ENCODE measurements around the gene TRAT1.

TRAT1 gene

DNA sequence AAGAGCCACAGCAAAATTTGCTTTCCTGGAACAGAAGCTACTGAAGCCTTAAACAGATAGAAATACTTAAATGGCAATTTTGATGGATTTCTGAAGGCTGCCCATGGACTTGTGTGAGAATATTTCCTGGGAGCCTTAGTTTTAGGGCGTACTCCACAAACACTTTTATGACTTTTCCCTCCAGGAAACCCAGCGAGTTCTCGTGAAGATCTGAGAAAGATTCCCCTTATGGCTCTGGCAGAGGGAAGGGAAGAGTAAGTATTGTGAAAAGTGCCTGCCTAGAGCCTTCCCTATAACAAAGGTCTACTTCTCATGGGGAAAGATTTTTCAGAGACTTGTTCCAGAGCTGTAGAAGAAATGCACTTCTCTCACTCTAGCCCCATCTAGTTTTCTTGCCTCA is 31.1 kb upstream of the TRAT1 start:
- Histone ChIP-seq H3K27me3 (ENCODE audit: control insufficient read depth, insufficient read depth, low read length) (no peaks in the 10 kb centered on the region), H3K36me3 (ENCODE audit: control insufficient read depth, insufficient read depth, low read length) (no peaks in the 10 kb centered on the region), H3K9me3 (ENCODE audit: control insufficient read depth, low read length) (no peaks in the 10 kb centered on the region), H3K4me3 (ENCODE audit: low read depth, low read length) (no peak overlapping the region), H3K79me2 (no peaks in the 10 kb centered on the region), H2AFZ (no peak overlapping the region), H3K9ac (no peak overlapping the region), H3K4me2 (ENCODE audit: low read length) (no peak overlapping the region), H3K4me1 (no peaks in the 10 kb centered on the region), H3K27ac (no peak overlapping the region)
- no peak for TF ChIP-seq CTCF (IDR thresholded peaks at IDR 0.05)

GRCh38 chr3:108804437-108804836 is 18.1 kb upstream of the TRAT1 start:
- Histone ChIP-seq H3K79me2 (no peaks in the 10 kb centered on the region), H3K36me3 (ENCODE audit: control insufficient read depth, insufficient read depth, low read length) (no peaks in the 10 kb centered on the region), H3K9me3 (ENCODE audit: control insufficient read depth, low read length) (no peaks in the 10 kb centered on the region), H3K9ac (no peak overlapping the region), H3K27ac (no peak overlapping the region), H2AFZ (no peak overlapping the region), H3K27me3 (ENCODE audit: control insufficient read depth, insufficient read depth, low read length) (no peaks in the 10 kb centered on the region), H3K4me2 (ENCODE audit: low read length) (no peak overlapping the region), H3K4me1 (no peaks in the 10 kb centered on the region), H3K4me3 (ENCODE audit: low read depth, low read length) (no peak overlapping the region)
- TF ChIP-seq CTCF (IDR thresholded peaks at IDR 0.05): no peak

DNA sequence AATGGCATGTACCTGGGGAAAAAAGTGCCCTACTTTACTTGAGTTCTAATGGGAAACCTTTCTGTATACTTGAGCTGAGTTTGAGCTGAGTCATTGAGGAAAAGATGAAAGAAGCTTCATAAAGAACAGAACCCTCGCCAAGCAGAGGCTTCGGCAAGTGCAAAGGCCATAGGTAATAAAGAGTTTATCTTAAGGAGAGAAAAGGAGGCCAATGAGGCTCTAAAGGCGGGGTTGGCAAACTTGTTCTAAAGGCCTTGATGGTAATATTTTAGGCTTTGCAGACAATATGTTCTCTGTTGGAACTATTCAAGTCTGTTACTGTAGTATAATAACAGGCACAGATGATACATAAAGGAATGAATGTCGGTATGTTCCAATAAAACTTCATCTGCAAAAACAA is 17.6 kb upstream of the TRAT1 start:
- Histone ChIP-seq H3K36me3 (ENCODE audit: control insufficient read depth, insufficient read depth, low read length) (no peaks in the 10 kb centered on the region), H3K27ac (no peak overlapping the region), H3K27me3 (ENCODE audit: control insufficient read depth, insufficient read depth, low read length) (no peaks in the 10 kb centered on the region), H3K4me2 (ENCODE audit: low read length) (no peak overlapping the region), H3K4me1 (no peaks in the 10 kb centered on the region), H2AFZ (no peak overlapping the region), H3K79me2 (no peaks in the 10 kb centered on the region), H3K9ac (no peak overlapping the region), H3K9me3 (ENCODE audit: control insufficient read depth, low read length) (no peaks in the 10 kb centered on the region), H3K4me3 (ENCODE audit: low read depth, low read length) (no peak overlapping the region)
- no peak for TF ChIP-seq CTCF (IDR thresholded peaks at IDR 0.05)

DNA sequence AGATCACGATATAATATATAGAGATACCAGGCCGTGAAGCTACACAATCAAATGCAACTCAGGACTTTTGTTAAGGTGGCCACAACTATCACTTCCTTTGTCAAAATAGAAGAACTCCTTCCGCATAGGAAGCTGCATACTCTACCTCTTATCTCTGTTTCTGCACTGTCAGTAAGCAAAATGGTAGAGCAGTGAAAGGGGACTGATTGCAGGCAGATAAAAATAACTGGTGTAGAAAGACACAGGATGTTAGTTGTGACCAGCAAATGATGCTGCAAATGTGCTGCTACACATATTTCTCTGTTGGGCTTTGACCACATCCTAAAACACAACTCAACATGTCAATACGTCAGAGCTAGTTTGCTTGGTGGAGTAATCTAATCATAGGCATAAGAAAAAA is 16.3 kb upstream of the TRAT1 start:
- H3K36me3 ChIP-seq (ENCODE audit: control insufficient read depth, insufficient read depth, low read length): no peaks in the 10 kb centered on the region
- H3K4me3 ChIP-seq (ENCODE audit: low read depth, low read length): no peak overlapping the region
- H2AFZ ChIP-seq: no peak overlapping the region
- H3K79me2 ChIP-seq: no peaks in the 10 kb centered on the region
- no peaks in the 10 kb centered on the region for H3K4me1 ChIP-seq
- H3K27ac ChIP-seq: no peak overlapping the region
- no peak for TF ChIP-seq CTCF (IDR thresholded peaks at IDR 0.05)
- H3K4me2 ChIP-seq (ENCODE audit: low read length): no peak overlapping the region
- no peaks in the 10 kb centered on the region for H3K9me3 ChIP-seq (ENCODE audit: control insufficient read depth, low read length)
- H3K9ac ChIP-seq: no peak overlapping the region
- H3K27me3 ChIP-seq (ENCODE audit: control insufficient read depth, insufficient read depth, low read length): no peaks in the 10 kb centered on the region

GRCh38 chr3:108818404-108818803 is 4.2 kb upstream of the TRAT1 start:
- Histone ChIP-seq H3K4me2 (ENCODE audit: low read length) (no peak overlapping the region), H3K4me1 (no peaks in the 10 kb centered on the region), H3K4me3 (ENCODE audit: low read depth, low read length) (no peak overlapping the region), H3K27ac (no peak overlapping the region), H2AFZ (no peak overlapping the region), H3K9me3 (ENCODE audit: control insufficient read depth, low read length) (no peaks in the 10 kb centered on the region), H3K36me3 (ENCODE audit: control insufficient read depth, insufficient read depth, low read length) (no peaks in the 10 kb centered on the region), H3K9ac (no peak overlapping the region), H3K27me3 (ENCODE audit: control insufficient read depth, insufficient read depth, low read length) (no peaks in the 10 kb centered on the region), H3K79me2 (no peaks in the 10 kb centered on the region)
- no peak for TF ChIP-seq CTCF (IDR thresholded peaks at IDR 0.05)
